Tibial artery (tissue), 4 donors: Measurements from ENCODE around the gene RALGPS2.

Experiments
- DNase-seq, 2 donors: peaks; one replicate each; pipeline ENCODE4 v3.0.0-alpha.2; 2019
- H3K27ac ChIP-seq, 2 donors: fragments of 200-600 bp; sonication (generic) in 1 of 2; 1 replicate in 1 of 2; 2 replicates in 1 of 2; pipeline ENCODE4 v1.5.1; 2018 to 2019; ENCODE audit warnings: mild to moderate bottlenecking in 1 of 2
- H3K27me3 ChIP-seq, 2 donors: fragments of 200-600 bp; sonication (generic) in 1 of 2; one replicate each; pipeline versions ENCODE4 v1.5.1 to v1.6.0; 2016 to 2019
- H3K36me3 ChIP-seq, 3 donors: fragments of 200-600 bp; sonication (generic) in 2 of 3; one replicate each; pipeline ENCODE4 v1.5.1; 2016 to 2019; ENCODE audit warnings: mild to moderate bottlenecking in 2 of 3
- H3K4me1 ChIP-seq, 4 donors: fragments of 200-600 bp; sonication (generic) in 2 of 4; 1 replicate in 3 of 4; 2 replicates in 1 of 4; pipeline ENCODE4 v1.5.1; 2016 to 2019
- H3K4me3 ChIP-seq, 2 donors: fragments of 200-600 bp; sonication (generic) in 1 of 2; 1 replicate in 1 of 2; 2 replicates in 1 of 2; pipeline ENCODE4 v1.5.1; 2018 to 2019; ENCODE audit warnings: mild to moderate bottlenecking in 2 of 2
- H3K9me3 ChIP-seq, 3 donors: fragments of 200-600 bp; sonication (generic) in 1 of 3; one replicate each; pipeline ENCODE4 v1.5.1; 2016 to 2019
- CTCF ChIP-seq, 2 experiments: fragments of 200-600 bp in 1 of 2; fragments of 450-650 bp in 1 of 2; IDR thresholded peaks; one replicate each; pipeline ENCODE4 v1.5.1; 2017 to 2019; ENCODE audit warnings: antibody characterized with exemption in 2 of 2, mild to moderate bottlenecking in 1 of 2, moderate library complexity in 1 of 2
- intact Hi-C: fragments of 100-400 bp; cut with DNase I; formaldehyde crosslinking; loops from one replicate; pipeline ENCODE4 v1.15.0; 2023; ENCODE audit warnings: low total_unique reads

Gene RALGPS2

DNA sequence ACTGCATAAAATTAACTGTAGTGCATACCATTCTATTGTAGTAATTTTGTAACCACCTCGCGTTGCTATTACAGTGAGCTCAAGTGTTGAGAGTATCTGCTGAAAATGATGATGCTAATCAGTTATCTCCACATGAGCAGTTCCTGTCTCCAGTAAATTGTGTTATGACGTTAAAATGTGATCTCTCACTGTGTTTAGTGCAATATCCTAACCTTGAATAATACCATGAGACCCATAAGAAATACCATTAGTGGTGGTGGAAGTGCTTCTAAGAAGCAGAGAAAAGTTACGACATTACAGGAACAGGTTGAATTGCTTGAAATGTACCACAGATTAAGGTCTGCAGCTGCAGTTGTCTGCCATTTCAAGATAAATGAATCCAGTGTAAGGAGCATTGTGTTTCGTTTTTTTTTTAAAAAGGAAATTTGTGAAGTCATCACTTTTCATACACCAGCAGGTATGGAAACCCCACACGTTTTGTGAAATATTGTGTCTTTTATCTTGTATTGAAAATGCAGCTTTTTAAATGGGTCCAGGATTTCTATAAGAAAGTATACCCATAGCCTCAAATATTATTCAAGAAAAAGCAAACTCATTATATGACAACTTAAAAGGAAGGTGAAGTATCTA is 73.3 kb downstream of the RALGPS2 start:
- Histone ChIP-seq H3K9me3 (peaks cover 0 to 12% (median 0%) of the 10 kb centered on the region in 3 donors), H3K27me3 (no peaks in the 10 kb centered on the region), H3K36me3 (peaks cover 0 to 5% (median 4%) of the 10 kb centered on the region in 3 donors), H3K4me1 (no peaks in the 10 kb centered on the region), H3K27ac (no peak overlapping the region), H3K4me3 (no peak overlapping the region)
- intact Hi-C loops, result no loop called here
- no peak for TF ChIP-seq CTCF (IDR thresholded peaks at IDR 0.05)
- DNase-seq, result no peak

DNA sequence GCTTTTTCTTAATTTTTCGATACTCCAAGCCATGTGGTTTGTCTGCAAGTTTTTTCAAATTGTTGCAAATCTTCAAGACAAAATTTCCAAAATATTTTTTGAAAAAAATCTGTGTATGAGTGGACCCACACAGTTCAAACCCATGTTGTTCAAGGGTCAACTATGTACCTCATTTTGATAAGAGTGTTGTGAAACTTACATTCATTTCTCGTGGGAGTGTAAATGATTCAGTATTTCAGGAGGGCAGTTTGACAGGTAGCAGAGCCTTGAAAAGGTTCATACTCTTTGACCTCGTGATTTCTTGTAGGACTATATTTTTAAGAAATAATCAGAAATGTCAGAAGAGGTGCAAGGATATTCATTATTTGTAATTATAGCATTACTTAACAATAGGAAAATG is 77.8 kb downstream of the RALGPS2 start:
- no peak for DNase-seq
- no peak overlapping the region for H3K4me3 ChIP-seq
- no peaks in the 10 kb centered on the region for H3K27me3 ChIP-seq
- no peak for TF ChIP-seq CTCF (IDR thresholded peaks at IDR 0.05)
- peaks cover 0 to 12% (median 0%) of the 10 kb centered on the region in 3 donors for H3K9me3 ChIP-seq
- intact Hi-C loops, result no loop called here
- no peak overlapping the region for H3K27ac ChIP-seq
- H3K4me1 ChIP-seq, result no peaks in the 10 kb centered on the region
- peaks cover 0 to 5% (median 4%) of the 10 kb centered on the region in 3 donors for H3K36me3 ChIP-seq

DNA sequence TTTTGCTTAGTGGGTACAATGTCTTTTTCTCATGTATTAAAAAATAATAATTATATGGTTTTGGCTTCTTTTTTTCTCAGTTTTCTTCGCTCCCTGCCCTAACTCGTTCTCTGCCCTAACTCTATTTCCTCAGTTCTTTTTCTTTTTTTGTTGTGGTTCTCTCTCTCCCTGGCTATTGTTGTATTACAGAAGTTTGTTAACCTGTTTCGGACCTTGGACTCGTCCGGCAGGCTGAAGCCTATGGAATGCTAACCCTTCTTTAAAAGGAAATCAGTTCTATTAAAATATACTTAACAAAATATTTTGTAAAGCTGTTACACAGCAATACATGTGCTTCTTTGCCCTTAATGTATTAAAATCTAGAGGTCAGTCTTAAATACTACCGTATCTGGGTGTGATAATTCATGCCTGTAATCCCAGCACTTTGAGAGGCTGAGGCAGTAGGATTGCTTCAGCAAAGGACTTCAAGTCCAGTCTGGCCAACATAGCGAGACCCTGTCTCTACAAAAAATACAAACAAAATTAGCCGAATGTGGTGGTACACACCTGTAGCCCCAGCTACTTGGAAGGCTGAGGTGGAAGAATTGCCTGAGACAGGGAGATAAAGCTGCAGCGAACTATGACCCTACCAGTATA is 81.7 kb downstream of the RALGPS2 start:
- Histone ChIP-seq H3K27me3 (no peaks in the 10 kb centered on the region), H3K4me1 (no peaks in the 10 kb centered on the region), H3K4me3 (no peak overlapping the region), H3K36me3 (no peaks in the 10 kb centered on the region), H3K9me3 (no peaks in the 10 kb centered on the region), H3K27ac (no peak overlapping the region)
- DNase-seq, result no peak
- no peak for TF ChIP-seq CTCF (IDR thresholded peaks at IDR 0.05)
- intact Hi-C loops, result no loop called here

- Histone ChIP-seq H3K4me1 (no peaks in the 10 kb centered on the region), H3K27ac (no peak overlapping the region), H3K27me3 (no peaks in the 10 kb centered on the region), H3K36me3 (no peaks in the 10 kb centered on the region), H3K4me3 (no peak overlapping the region), H3K9me3 (no peaks in the 10 kb centered on the region)
- DNase-seq, result no peak
- no peak for TF ChIP-seq CTCF (IDR thresholded peaks at IDR 0.05)
- intact Hi-C loops, result no loop called here
Observed at GRCh38 chr1:178808529-178808928, 83.5 kb downstream of the RALGPS2 start.

- Histone ChIP-seq H3K4me1 (no peaks in the 10 kb centered on the region), H3K36me3 (no peaks in the 10 kb centered on the region), H3K9me3 (no peaks in the 10 kb centered on the region), H3K27me3 (no peaks in the 10 kb centered on the region), H3K4me3 (no peak overlapping the region), H3K27ac (no peak overlapping the region)
- intact Hi-C loops, result no loop called here
- no peak for DNase-seq
- no peak for TF ChIP-seq CTCF (IDR thresholded peaks at IDR 0.05)
Observed at GRCh38 chr1:178810585-178810984, 85.5 kb downstream of the RALGPS2 start.
